HG02840 (cell line): ENCODE data around the gene TIMM10.

Source experiments
- ATAC-seq: cut with Tn5 transposase; IDR thresholded peaks from one replicate; pipeline ENCODE4 v1.9.1; 2021; ENCODE audit warnings: mild to moderate bottlenecking, moderate library complexity, moderate number of reproducible peaks; ENCODE audit not compliant: unreplicated experiment, low FRiP score

Gene TIMM10

DNA sequence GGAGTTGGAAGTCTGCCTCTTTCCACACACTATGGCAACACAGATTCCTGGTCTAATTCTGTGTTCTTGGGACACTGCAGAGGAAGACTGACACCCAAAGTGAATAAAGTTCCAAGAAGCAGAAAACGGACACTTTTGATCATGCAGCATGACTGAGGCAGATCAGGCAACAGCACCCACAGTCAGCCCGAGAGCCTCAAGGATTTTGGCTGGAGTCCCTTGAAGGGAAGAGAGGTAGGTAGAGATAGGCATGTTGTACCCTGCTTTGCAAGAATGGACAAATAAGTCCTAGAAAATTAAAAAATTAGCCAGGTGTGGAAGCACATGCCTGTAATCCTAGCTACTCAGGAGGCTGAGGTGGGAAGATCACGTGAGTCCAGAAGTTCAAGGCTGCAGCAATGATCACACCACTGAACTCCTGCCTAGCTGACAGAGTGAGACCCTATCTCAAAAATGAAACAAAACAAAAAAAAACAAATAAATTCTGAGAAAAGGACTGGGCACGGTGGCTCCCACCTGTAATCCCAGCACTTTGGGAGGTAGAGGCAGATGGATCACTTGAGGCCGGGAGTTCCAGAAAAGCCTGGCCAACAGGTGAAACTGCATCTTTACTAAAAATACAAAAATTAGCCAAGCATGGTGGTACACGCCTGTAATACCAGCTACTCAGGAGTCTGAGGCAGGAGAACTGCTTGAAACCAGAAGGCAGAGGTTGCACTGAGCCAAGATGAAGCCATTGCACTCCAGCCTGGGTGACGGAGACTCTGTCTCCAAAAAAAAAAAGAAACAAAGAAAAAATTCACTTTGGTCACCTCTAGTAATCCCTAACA, 22.0 kb downstream of the TIMM10 start:
- no peak for ATAC-seq

DNA sequence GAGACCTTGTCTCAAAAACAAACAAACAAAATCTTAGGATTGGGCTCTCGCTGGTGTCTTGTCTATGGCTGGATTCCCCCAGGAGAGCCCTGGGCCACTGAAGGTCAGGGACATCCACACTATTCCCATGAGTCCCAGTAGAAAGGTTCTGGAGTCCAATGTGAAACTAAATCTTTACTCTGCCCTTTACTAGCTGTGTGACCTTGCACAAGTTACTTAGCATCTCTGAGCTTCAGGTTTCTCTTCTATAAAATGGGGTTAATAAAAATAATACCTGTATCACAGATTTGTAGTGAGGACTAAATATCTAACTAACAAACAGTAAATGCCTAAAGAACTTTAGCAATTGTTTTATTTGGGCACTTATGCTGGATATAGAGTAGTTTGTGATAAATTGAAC, 24.0 kb downstream of the TIMM10 start:
- no peak for ATAC-seq

DNA sequence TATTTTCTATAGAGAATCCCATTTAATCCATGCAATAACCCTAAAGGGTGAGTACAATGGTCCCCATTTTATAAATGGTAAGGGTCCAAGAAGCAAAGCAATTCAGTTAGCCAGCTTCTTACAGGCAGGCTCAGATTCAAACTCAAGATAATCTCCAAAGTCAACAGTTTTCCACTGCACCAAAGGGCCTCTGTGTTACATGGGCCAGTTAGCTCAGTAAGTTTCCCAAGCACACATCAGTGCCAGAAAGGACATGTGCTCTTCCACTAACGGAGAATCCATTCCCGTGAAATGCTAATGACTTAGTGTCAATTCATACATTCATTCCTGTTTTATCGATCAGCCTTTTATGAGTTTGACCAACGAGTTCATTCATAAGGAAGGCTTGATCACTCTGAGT, 26.0 kb downstream of the TIMM10 start:
- no peak for ATAC-seq

DNA sequence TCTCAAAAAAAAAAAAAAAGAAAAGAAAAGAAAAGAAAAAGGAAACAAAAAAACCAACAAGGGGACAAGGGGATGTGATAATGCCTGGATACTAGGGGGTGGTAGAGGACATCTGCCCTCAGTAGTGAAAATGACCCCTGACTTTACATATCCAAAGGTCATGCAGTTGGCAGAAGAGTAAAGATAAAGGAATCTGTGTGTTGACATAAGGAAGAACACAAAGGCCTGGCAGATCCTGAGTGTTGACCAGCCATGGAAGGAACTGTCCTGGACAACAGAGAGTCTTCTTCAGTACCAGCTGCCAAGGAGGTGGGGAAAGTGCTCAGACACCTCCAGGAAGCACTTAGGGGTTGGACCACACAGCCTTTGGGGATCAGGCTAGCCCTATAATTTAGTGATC, 27.7 kb downstream of the TIMM10 start:
- no peak for ATAC-seq

DNA sequence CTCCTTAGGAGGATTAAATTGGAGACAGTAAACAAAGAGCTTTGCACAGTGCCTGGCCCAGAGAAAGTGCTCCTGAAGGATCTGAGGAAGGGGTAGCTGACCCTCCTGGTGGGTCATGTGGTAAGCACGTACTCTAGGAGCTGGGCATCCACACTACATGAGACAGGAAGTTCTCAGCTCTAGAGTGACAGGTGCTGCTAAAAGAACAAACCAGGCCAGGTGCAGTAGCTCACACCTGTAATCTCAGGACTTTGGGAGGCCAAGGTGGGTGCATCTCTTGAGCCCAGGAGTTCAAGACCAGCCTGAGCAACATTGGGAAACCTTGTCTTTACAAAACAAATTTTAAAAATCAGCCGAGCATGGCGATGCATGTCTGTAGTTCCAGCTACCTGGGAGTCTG, 28.2 kb downstream of the TIMM10 start:
- no peak for ATAC-seq

DNA sequence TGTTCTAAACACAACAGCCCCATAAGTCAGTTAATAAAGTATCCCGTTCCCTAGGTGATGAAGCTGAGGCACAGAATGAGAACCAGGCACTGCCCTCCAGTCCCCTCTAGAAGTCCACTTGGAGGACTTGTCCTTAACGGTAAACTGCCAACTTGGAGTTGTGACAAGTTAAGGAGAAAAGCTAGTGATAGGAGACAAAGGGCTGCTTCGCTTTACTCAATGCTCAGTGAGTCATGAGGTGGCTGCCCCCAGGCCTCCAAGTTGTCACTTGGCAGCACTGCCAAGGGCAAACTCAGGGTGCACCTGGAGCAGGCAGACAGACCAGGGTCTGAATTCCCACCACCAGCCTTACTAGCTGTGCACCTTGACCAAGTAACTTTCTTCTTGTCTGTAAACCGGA, 28.6 kb downstream of the TIMM10 start:
- ATAC-seq: no peak

DNA sequence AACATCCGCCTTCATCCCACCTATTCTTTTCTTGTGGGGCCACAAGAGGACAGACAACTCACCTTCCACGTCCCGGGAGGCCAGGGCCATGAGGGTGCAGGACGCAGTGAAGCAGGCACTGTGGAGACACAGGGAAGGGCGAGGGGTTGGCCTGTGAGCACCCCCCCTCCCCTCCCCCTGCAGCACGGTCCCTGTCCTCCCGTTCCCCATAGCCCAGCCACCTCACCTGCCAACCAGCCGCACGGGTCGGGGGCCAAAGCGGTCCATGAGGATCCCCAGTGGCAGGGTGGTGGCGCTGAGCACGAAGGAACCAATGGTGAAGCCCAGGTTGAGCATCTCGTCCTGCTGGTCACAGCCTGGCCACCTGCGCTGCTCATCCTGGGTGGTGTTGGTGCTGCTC, 29.6 kb downstream of the TIMM10 start:
- ATAC-seq: no peak

DNA sequence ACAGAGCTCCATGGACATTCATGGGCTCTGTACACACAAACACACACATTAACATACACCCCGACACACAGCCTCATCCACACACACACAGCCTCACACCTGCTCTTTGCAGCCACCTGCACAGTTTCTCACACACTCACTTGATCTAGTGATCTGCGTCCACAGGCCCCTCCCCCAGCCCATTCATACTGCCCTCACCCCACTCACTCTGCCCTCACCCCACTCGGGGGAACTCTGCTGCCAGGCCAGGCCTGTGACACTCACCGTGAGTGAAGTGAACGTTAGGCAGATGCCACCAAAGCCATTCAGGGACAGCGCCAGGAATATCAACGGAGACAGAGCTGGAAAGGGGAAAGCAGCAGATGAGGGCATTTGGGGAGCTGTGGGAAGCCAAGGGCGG, 30.0 kb downstream of the TIMM10 start:
- ATAC-seq: no peak

DNA sequence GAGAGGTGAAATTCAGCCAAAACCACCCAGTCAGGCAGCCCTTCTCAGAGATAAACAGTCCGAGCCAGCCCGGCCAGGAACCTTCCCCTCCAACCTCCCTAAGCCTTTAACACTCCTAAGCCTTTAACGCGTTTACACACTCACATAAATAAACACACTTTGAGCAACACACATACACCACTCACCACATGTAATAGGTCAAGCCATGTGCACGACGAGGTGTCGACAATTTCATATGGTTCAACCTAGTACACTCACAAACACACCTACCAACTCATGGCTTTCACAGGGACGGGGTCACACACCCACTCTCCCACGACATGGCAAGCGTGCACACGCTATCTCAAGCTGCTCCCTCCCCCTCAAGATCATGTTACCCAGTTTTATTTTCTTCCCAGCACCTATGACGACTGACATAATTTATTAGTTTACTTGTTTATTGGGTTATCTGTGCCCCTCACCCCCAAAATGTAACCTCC, 30.5 kb downstream of the TIMM10 start:
- no peak for ATAC-seq

DNA sequence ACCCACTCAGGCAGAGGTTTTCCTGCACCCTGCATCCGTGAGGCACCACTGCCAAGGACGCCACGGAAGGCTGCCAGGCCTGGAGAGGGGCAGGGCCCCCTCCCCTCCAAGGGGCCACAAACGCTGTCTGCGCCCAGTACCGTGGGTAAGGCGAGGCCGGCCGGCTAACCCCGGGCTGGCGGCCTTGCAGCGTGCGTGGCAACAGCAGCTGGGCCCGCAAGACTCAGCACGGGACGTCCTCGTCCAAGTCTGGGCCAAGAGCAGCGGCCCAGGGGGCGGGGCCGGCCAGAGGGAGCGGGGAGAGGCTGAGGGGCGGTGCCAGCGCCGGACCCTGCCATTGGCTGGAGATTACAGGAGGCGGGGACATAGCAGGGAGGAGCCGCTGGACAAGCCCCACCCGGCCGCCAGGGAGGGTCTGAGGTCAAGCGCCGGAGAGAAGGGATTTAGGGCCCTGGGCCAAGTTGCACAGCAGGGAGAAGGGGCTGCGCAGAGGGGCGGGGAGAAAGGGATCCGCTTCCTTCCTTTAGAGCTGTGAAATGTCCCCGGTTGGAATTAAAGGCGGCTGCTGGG, 31.1 kb downstream of the TIMM10 start:
- ATAC-seq: peak; percentile 100

DNA sequence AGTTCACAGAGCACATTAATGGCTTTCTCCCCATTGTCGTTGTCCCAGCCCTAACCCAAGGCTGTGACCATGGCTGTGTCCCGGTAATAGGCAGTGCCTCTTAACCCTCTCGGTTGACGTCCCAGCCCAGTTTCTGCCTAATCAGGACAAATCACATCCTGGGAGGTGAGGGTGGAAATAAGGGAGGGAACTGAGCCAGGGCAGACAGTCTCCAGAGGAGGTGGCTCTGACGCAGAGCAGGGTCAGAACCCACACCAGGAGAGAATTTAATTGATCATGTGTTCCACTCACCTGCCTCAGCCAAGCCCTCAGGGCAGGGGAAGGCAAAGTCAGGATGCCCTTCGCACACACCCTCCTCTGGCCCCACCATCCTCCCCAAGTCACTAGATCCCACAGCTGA, 32.0 kb downstream of the TIMM10 start:
- no peak for ATAC-seq

DNA sequence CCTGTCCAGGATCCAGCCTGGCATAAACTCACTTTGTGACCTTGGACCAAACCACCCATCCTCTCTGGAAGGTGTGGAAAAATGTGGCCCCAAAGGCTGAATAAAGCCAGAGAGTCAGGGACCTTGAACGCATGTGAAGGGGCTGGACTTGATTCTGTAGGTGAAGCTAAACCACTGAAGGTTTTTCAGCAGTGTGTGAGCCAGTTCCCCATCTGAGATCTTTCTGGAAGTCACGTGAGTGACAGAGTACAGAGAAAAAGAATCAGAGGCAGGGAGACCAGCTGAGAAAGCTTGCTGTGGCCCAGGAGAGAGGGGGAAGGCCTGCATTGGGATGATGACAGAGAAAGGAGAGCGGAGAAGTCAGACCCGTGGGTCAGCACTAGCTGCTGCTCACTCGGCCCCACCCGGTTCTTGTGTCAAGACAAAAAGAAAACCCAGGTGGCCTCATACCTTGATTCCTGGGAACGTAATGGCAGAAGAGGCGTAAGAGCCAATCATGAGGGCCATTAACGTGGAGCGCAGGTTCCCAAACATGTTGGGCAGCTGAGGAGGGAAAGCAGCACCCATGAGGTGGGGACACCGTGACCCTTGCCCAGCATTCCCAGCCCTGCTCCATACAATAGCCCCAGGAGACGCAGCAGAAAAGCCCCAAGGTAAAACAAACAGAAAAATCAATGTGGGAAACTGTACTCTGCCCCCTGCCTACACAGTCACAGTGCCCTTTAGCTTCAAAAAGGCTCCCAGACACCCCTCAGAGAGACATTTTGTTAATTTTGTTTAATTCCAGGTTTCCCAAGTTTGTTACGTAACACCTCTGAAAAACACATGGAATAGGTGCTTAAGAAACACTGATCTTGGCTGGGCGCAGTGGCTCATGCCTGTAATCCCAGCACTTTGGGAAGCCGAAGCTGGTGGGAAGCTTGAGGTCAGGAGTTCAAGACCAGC, 33.0 kb downstream of the TIMM10 start:
- ATAC-seq: no peak

DNA sequence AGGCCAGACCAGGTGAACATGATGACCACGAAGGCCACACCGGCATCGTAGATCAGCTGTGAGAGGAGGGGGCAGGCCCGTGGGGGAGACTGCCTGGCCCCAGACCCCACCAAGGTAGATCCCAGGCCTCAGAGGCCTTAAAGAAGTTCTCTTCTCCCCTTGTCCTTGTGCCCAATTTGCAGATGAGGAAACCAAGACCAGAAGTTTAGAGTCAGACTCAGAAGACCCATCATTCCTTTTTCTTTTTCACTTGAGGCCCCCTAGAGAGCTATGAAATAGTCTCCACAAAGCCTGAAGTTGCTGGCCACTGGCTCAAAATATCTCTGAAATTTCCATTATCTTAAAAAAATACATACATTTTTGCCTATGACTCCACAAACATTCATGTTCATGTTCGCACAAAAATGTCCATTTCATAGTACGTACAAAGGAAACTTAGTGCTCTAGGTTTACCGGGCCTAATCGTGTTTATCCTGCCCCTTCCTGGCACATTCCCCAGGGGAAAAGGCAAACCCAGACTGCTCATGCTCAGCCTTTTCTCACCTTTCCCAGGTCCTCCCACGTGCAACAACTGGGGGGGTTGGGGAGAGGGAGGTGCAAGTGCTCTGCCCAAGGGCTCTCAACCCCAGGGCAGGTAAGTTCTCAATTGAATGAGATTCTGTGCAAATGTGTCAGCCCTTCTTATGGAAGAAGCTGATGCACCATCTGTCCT, 34.3 kb downstream of the TIMM10 start:
- no peak for ATAC-seq

DNA sequence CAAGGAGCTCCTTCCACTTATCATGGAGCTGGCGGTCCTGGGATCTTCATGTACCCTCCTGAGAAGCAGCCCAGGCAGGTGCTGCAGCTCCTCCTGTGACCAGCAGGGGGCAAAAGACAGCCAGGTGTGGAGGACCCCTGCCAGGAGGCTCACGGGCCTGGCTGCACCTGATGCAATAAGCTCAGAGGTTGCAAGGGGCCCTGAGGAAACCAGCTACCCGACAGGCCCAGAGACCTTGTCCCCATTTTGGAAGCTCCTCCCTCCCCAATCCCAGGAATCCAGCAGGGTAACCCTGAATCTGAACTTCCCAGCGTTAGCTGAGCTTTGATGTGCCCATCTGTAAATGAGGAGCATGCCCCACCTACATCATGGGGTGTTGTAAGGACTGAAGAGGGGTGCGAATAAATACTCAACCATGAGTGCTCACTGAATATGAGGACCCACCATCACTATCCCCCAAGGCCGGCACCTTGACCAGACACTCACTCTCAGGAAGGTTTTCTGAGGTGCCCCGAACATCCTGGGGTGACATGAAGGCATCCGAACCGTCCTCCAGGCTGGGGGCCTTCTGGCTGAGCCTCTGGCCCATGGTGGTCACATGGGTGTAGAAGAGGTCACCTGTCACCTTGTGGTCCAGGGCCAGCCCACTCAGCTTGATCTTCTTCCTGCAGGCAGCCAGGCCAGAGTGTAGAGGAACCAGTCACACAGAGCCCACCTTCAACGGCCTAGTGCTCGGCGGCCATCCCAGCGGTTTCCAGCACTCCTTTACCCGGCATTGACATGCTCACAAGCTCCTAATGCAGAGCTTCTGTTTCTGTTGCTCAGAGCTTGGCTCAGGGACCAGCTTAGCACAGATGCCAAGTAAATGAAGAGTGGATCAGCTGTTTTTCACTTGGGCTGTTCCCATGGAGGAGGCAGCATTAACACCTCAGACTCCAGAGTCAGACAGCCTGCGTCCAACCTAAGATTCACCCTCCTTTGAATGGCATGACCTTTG, 36.7 kb downstream of the TIMM10 start:
- peak; percentile 77 for ATAC-seq

DNA sequence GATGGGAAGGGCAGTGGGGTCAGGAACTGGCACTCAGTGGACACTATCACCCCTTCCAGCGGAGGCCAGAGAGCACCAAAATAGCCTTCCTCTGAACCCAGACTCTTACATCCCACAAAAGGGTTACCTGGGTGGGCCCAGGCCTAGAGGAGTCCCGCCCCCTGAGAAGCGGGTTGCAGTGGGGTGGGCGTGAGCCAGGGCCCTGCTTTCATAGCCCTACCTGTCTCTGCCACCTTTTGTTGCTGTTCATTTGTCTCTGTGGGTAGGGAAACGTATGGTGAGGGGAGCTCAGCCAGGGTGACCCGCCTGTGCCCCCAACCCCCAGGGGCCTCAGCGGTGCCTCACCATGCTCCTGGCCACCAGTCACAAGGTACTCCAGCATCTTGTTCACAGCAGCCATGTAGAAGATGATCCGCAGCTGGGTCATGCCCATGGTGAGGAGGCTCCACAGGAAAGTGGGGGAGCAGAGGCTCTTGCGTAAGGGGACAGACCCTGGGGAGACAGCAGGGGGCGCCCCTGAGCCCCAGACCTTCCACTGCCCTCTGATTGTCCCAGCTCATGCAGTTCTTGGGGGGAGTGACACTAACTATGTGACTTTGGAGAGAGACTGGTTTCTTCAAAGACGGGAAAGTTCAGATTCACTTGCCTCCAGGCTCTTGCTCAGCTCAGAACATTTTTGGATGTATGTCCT, 39.0 kb downstream of the TIMM10 start:
- ATAC-seq: no peak

DNA sequence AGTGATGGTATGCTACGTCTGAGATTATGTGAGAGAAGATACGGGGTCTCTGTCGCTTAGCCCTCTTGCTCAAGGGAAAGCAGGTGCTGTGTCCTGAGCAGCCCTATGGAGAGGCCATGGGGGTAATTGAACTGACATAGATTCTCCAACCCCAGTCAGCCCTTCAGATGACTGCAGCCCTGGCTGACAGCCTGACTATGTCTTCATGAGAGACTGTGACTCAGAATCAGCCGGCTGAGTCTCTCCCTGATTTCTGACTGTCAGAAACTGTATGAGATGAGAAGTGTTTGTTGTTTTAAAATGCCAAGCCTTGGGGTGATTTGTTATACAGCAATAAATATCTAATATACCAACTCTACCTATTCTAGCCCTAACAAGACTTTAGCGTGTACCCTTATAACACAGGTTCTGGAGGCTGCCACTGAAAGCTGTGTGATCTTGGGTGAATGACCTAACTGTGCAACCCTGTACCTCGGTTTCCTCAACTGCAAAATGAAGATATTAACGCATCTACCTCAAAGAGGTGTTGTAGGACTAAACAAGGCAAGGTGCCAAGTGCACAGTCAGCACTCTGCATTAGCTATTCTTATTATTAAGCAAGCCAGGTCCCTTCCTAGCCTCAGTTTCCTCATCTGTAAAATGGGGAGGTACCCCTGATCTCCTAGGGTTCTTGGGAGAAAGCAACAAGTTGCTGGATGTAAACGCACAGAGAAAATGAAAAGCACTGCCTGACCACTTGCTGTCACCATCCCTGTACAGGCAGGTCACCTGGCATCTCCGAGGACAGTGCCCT, 39.9 kb downstream of the TIMM10 start:
- no peak for ATAC-seq

DNA sequence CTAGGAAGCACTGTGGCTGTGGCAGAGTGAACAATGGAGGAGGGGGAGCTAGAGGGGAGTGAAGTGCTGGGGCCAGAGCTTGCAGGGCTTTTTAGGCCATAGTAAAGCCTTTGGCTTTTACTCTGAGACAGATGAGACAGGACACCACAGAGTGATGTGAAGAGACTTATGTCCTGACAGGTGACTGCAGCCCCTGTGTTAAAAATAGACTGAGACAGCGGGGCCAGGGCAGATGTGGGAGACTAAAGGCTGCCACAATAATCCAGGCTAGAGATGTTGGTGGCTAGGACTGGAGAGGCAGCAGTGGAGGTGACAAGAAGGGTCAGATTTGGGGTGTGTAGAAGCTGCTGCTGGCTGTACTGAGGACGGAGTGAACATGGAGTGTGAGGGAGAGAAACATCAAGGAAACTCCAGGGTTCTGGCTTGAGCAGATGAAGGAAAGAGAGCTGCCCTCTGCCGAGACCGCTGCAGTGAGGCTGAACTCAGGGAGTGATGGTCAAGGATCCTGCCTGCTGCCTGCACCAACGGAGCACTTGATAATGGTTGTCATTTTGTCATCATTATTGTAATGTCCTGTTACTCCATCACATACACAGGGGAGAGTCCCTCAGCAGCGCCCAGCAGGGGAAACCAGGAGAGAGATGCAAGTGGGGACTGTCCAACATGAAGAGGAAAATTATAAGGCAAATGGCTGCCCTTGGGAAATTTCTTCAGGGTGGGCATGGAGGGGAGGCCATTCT, 42.5 kb downstream of the TIMM10 start:
- ATAC-seq: no peak
